HCT116 (cell line): ENCODE results near the gene ATP13A4.

Experiments used
- EZH2 ChIP-seq: fragments of 200-600 bp; sonication (generic); IDR thresholded peaks from 2 replicates; pipeline ENCODE4 v1.6.1; 2017; ENCODE audit warnings: antibody characterized with exemption, mixed run types
- FOSL1 ChIP-seq: IDR thresholded peaks from 2 replicates; pipeline ENCODE4 v1.6.1; 2012; ENCODE audit warnings: low read depth
- YY1 ChIP-seq: IDR thresholded peaks from 2 replicates; pipeline ENCODE4 v1.6.1; 2011; ENCODE audit warnings: low read length, low read depth, moderate library complexity, mild to moderate bottlenecking; ENCODE audit not compliant: insufficient replicate concordance; ENCODE audit errors: extremely low read depth
- TF ChIP-seq, protein P1 (sequence below): IDR thresholded peaks from 2 replicates; pipeline ENCODE4 v1.6.1; 2012; ENCODE audit warnings: low read depth

DNA sequence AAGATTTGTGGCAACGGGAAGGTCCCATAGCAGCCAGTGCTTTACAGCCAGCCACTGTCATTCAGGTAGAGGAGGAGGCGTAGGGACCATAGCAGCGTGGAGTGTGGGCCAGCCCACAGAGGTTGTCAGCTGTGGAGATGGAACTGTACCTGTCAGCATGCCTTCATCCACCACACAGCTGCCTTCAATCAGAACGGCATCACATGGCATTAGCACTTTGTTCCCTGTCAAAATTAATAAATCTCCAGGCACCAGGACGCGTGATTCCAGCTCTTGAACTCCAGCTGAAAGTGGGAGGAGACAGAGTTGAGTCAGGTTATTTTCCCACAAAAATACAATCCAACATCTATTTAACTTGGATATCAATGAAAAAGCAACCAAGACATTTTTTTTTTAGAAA is 84.0 kb downstream of the ATP13A4 start:
- TF ChIP-seq FOSL1 (no peak), EZH2 (no peak), YY1 (no peak)
- TF ChIP-seq, protein P1, sequence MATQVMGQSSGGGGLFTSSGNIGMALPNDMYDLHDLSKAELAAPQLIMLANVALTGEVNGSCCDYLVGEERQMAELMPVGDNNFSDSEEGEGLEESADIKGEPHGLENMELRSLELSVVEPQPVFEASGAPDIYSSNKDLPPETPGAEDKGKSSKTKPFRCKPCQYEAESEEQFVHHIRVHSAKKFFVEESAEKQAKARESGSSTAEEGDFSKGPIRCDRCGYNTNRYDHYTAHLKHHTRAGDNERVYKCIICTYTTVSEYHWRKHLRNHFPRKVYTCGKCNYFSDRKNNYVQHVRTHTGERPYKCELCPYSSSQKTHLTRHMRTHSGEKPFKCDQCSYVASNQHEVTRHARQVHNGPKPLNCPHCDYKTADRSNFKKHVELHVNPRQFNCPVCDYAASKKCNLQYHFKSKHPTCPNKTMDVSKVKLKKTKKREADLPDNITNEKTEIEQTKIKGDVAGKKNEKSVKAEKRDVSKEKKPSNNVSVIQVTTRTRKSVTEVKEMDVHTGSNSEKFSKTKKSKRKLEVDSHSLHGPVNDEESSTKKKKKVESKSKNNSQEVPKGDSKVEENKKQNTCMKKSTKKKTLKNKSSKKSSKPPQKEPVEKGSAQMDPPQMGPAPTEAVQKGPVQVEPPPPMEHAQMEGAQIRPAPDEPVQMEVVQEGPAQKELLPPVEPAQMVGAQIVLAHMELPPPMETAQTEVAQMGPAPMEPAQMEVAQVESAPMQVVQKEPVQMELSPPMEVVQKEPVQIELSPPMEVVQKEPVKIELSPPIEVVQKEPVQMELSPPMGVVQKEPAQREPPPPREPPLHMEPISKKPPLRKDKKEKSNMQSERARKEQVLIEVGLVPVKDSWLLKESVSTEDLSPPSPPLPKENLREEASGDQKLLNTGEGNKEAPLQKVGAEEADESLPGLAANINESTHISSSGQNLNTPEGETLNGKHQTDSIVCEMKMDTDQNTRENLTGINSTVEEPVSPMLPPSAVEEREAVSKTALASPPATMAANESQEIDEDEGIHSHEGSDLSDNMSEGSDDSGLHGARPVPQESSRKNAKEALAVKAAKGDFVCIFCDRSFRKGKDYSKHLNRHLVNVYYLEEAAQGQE: no peak
